B cell (primary cell): ENCODE data around the gene CPA1. TPM values are rescaled to one million over a fixed set of nuclear protein-coding genes. Genes with fewer than 3 reads are reported as not detected.

Experiments used
- ATAC-seq: fragments of 200-7000 bp; cut with Tn5 transposase; one replicate; pipeline ENCODE4 v1.10.0; 2021; ENCODE audit warnings: low read depth, mild to moderate bottlenecking, moderate number of reproducible peaks, moderate library complexity
- CTCF ChIA-PET: fragments of 350-600 bp; sonication (Branson Sonifier 250); formaldehyde crosslinking; loops from one replicate; lab custom pipeline; 2021; ENCODE audit warnings: antibody characterized with exemption, inconsistent platforms; lab: Charles Lee
- POLR2A ChIA-PET: fragments of 350-600 bp; sonication (Branson Sonifier 250); formaldehyde crosslinking; loops from one replicate; lab custom pipeline; 2021; ENCODE audit warnings: antibody characterized with exemption; lab: Charles Lee
- DNase-seq: peaks from one replicate; pipeline ENCODE4 v3.0.0; 2013
- H2AFZ ChIP-seq: 2 replicates; pipeline ENCODE4 v1.6.1; 2012; ENCODE audit warnings: mild to moderate bottlenecking, low read depth, low read length; ENCODE audit not compliant: insufficient read depth, poor library complexity, severe bottlenecking
- H3K27ac ChIP-seq, 2 donors: 1 replicate in 1 of 2; 2 replicates in 1 of 2; pipeline ENCODE4 v1.5.1; 2012 to 2013; ENCODE audit warnings: low read length in 2 of 2, mild to moderate bottlenecking in 2 of 2, moderate library complexity in 1 of 2
- H3K27me3 ChIP-seq, 4 experiments: fragments of 200-600 bp in 1 of 4; sonication (generic) in 1 of 4; replicated peaks in 1 of 4; 1 replicate in 2 of 4; 2 replicates in 2 of 4; pipeline versions ENCODE4 v1.6.1 to v1.7.0; 2013 to 2016; ENCODE audit warnings: low read length in 3 of 4, mild to moderate bottlenecking in 2 of 4, mixed read lengths in 1 of 4, moderate library complexity in 1 of 4; ENCODE audit not compliant: insufficient read depth in 4 of 4, control insufficient read depth in 3 of 4; ENCODE audit errors: control extremely low read depth in 1 of 4
- H3K36me3 ChIP-seq, 2 experiments: replicated peaks in 1 of 2; 1 replicate in 1 of 2; 2 replicates in 1 of 2; pipeline versions ENCODE4 v1.6.1 to v1.7.1; 2013; ENCODE audit warnings: low read length in 1 of 2; ENCODE audit not compliant: insufficient read depth in 2 of 2, control insufficient read depth in 1 of 2; ENCODE audit errors: control extremely low read depth in 1 of 2, extremely low read depth in 1 of 2
- H3K4me1 ChIP-seq, 2 donors: fragments of 200-600 bp in 1 of 2; sonication (generic) in 1 of 2; 1 replicate in 1 of 2; 2 replicates in 1 of 2; pipeline versions ENCODE4 v1.5.1 to v1.6.1; 2013 to 2017; ENCODE audit warnings: low read length in 2 of 2; ENCODE audit not compliant: control insufficient read depth in 2 of 2, insufficient read depth in 2 of 2
- H3K4me2 ChIP-seq: replicated peaks from 2 replicates; pipeline ENCODE3; 2012; ENCODE audit warnings: mild to moderate bottlenecking, low read depth, low read length; ENCODE audit not compliant: poor library complexity, severe bottlenecking
- H3K4me3 ChIP-seq, 5 experiments: fragments of 200-600 bp in 1 of 5; sonication (generic) in 1 of 5; 1 replicate in 3 of 5; 2 replicates in 2 of 5; pipeline versions ENCODE4 v1.5.1 to v1.7.0; 2011 to 2016; ENCODE audit warnings: low read length in 4 of 5, mild to moderate bottlenecking in 4 of 5, low read depth in 2 of 5, control low read depth in 1 of 5, moderate library complexity in 1 of 5; ENCODE audit not compliant: insufficient read depth in 1 of 5; ENCODE audit errors: control extremely low read depth in 1 of 5, extremely low read depth in 1 of 5
- H3K79me2 ChIP-seq: fragments of 200-600 bp; sonication (generic); one replicate; pipeline ENCODE4 v1.6.0; 2016; ENCODE audit warnings: low read length; ENCODE audit not compliant: control insufficient read depth, insufficient read depth
- H3K9ac ChIP-seq: fragments of 200-600 bp; sonication (generic); 2 replicates; pipeline ENCODE4 v1.6.1; 2017; ENCODE audit warnings: mild to moderate bottlenecking, low read length, moderate library complexity
- H3K9me3 ChIP-seq, 3 donors: one replicate each; pipeline versions ENCODE4 v1.6.1 to v1.7.1; 2013; ENCODE audit warnings: low read length in 2 of 3; ENCODE audit not compliant: control insufficient read depth in 2 of 3, insufficient read depth in 1 of 3; ENCODE audit errors: control extremely low read depth in 1 of 3
- H4K20me1 ChIP-seq: 2 replicates; pipeline ENCODE4 v1.6.0; 2012; ENCODE audit warnings: mild to moderate bottlenecking, low read length; ENCODE audit not compliant: insufficient read depth, control insufficient read depth, poor library complexity, severe bottlenecking
- H3K27ac Mint-ChIP-seq: one replicate; pipeline ENCODE4 v1.8.0; 2021; ENCODE audit warnings: mixed read lengths
- H3K27me3 Mint-ChIP-seq: one replicate; pipeline ENCODE4 v1.8.0; 2021; ENCODE audit warnings: mixed read lengths
- H3K4me1 Mint-ChIP-seq: one replicate; pipeline ENCODE4 v1.8.0; 2021; ENCODE audit warnings: mixed read lengths
- H3K4me3 Mint-ChIP-seq: one replicate; pipeline ENCODE4 v1.8.0; 2021; ENCODE audit warnings: mixed read lengths
- H3K9me3 Mint-ChIP-seq: one replicate; pipeline ENCODE4 v1.8.0; 2022; ENCODE audit warnings: mixed read lengths; ENCODE audit not compliant: insufficient read depth
- CTCF ChIP-seq: fragments of 200-600 bp; IDR thresholded peaks from one replicate; pipeline ENCODE4 v1.8.0; 2022; ENCODE audit warnings: antibody characterized with exemption, mild to moderate bottlenecking
- EZH2 ChIP-seq: IDR thresholded peaks from 2 replicates; pipeline ENCODE4 v1.6.1; 2012; ENCODE audit warnings: borderline replicate concordance, low read depth, mild to moderate bottlenecking, moderate library complexity, low read length; ENCODE audit not compliant: insufficient read depth, poor library complexity, severe bottlenecking
- WGBS: methylation state at CpG from one replicate; pipeline ENCODE4 v1.1.5; 2013; ENCODE audit warnings: missing lambda C conversion rate; ENCODE audit not compliant: insufficient coverage; 5-methylcytosine and 5-hydroxymethylcytosine counted together
- intact Hi-C: fragments of 100-400 bp; cut with micrococcal nuclease; formaldehyde crosslinking; loops from one replicate; pipeline ENCODE4 v1.10.0; 2022
- polyA plus RNA-seq: library from polyadenylated mRNA; depleted of rRNA; stranded (reverse); fragments of >200 nt; gene quantifications from 2 replicates; pipeline ENCODE4 v1.2.3, GENCODE V29; 2012
- total RNA-seq, 2 donors: library from RNA; stranded (reverse); fragments of 120-200 nt in 1 of 2; gene quantifications; 1 replicate in 1 of 2; 2 replicates in 1 of 2; pipeline versions ENCODE4 v1.2.3 to v1.2.4, GENCODE V29; 2013 to 2022

The CPA1 gene
- total and polyA plus RNA-seq, 2 donors (not counting 1 experiment from before 2014, with no cell fraction given): not detected

DNA sequence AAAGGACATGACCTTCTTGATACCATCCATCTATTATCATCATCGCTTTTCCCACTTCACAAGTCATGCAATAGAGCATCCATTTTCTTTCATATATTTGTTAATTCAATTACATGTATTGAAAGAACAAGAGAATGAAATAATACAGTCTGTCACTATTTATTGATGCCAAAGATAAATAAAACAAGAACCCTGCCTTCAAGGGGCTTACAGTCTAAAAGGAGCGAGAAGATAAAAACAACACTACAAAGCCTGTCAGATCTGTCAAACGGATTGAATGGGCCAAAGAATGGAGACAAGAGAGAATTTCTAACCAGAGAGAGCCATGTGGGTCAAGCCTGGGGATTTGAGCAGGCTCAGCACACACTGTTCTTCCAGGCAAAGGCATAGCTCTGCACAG, 19.8 kb upstream of the CPA1 start:
- Histone ChIP-seq H2AFZ (no peak overlapping the region), H3K9me3 (peaks cover 0 to 18% (median 7%) of the 10 kb centered on the region in 3 donors), H3K79me2 (no peaks in the 10 kb centered on the region), H3K4me3 (no peak overlapping the region), H3K36me3 (no peaks in the 10 kb centered on the region), H3K4me2 (no peak overlapping the region), H3K27me3 (no peaks in the 10 kb centered on the region), H3K9ac (no peak overlapping the region), H3K4me1 (no peaks in the 10 kb centered on the region), H3K27ac (no peak overlapping the region), H4K20me1 (no peaks in the 10 kb centered on the region)
- intact Hi-C loops: no loop called here
- Mint-ChIP-seq H3K4me1 (no peaks in the 10 kb centered on the region), H3K27me3 (no peaks in the 10 kb centered on the region), H3K4me3 (no peak overlapping the region), H3K9me3 (peaks cover 6% of the 10 kb centered on the region), H3K27ac (no peak overlapping the region)
- ATAC-seq: no peak
- CTCF ChIA-PET: no interaction called here
- POLR2A ChIA-PET: no interaction called here
- no peak for DNase-seq
- 75% methylated on average over 1 of the region's 3 CpGs for whole genome bisulfite sequencing
- TF ChIP-seq CTCF (no peak), EZH2 (no peak)

GRCh38 chr7:130361681-130362080, 18.6 kb upstream of the CPA1 start:
- no peak overlapping the region for H3K27ac Mint-ChIP-seq
- Histone ChIP-seq H3K9ac (no peak overlapping the region), H3K4me3 (no peak overlapping the region), H3K4me2 (no peak overlapping the region), H3K4me1 (no peaks in the 10 kb centered on the region), H3K27ac (no peak overlapping the region), H3K27me3 (no peaks in the 10 kb centered on the region), H3K79me2 (no peaks in the 10 kb centered on the region), H2AFZ (no peak overlapping the region), H3K9me3 (peaks cover 0 to 18% (median 7%) of the 10 kb centered on the region in 3 donors), H4K20me1 (no peaks in the 10 kb centered on the region), H3K36me3 (no peaks in the 10 kb centered on the region)
- POLR2A ChIA-PET: interaction anchor here (0.6 kb wide), 1 partner anchor 794 kb away, joined by 4 read pairs; no protein-coding TSS in a partner anchor
- WGBS: 95% methylated on average over 7 of the region's 7 CpGs
- no peaks in the 10 kb centered on the region for H3K4me1 Mint-ChIP-seq
- H3K27me3 Mint-ChIP-seq: no peaks in the 10 kb centered on the region
- no peak for DNase-seq
- CTCF ChIA-PET: no interaction called here
- ATAC-seq: no peak
- TF ChIP-seq CTCF (no peak), EZH2 (no peak)
- H3K4me3 Mint-ChIP-seq: no peak overlapping the region
- peaks cover 6% of the 10 kb centered on the region for H3K9me3 Mint-ChIP-seq
- intact Hi-C loops: no loop called here
